GM13976 (cell line): ENCODE results near the gene ENKD1.

Source experiments
- DNase-seq: peaks from one replicate; pipeline ENCODE4 v3.0.0; 2012; ENCODE audit warnings: low spot score
- CTCF ChIP-seq: IDR thresholded peaks from 2 replicates; pipeline ENCODE4 v1.5.1; 2012; ENCODE audit warnings: borderline replicate concordance, mild to moderate bottlenecking; ENCODE audit not compliant: insufficient read depth; ENCODE audit errors: extremely low read depth, missing control alignments, control extremely low read depth
- in situ Hi-C: fragments of 300-500 bp; cut with MboI; formaldehyde crosslinking; loops from one replicate; pipeline ENCODE4 v1.12.0; 2022; ENCODE audit warnings: low sequenced_read_pairs, mixed read lengths, inconsistent platforms; ENCODE audit not compliant: unreplicated experiment

Gene ENKD1

GRCh38 chr16:67675579-67675935 lies 9.0 kb upstream of the ENKD1 start:
- no peak for TF ChIP-seq CTCF
- in situ Hi-C loops = loop anchor here (10.0 to 25.0 kb wide), 2 partner anchors 249 to 362 kb away; no protein-coding TSS in a partner anchor
- peak; percentile 13 for DNase-seq

GRCh38 chr16:67674851-67675578 lies 8.5 kb upstream of the ENKD1 start:
- in situ Hi-C loops = loop anchor here (10.0 to 25.0 kb wide), 2 partner anchors 250 to 362 kb away; no protein-coding TSS in a partner anchor
- no peak for TF ChIP-seq CTCF
- peak; percentile 22 for DNase-seq

- no peak for TF ChIP-seq CTCF
- DNase-seq = peak; percentile 17
- in situ Hi-C loops = loop anchor here (10.0 kb wide), 1 partner anchor 251 kb away; no protein-coding TSS in a partner anchor
These were observed 7.4 kb upstream of the ENKD1 start for GRCh38 chr16:67673712-67674580.

- TF ChIP-seq CTCF = peak; percentile 86
- DNase-seq = peak; percentile 88
- in situ Hi-C loops = loop anchor here (10.0 kb wide), 1 partner anchor 252 kb away; no protein-coding TSS in a partner anchor
These were observed 6.5 kb upstream of the ENKD1 start for GRCh38 chr16:67672739-67673662.

GRCh38 chr16:67672306-67672705 lies 5.8 kb upstream of the ENKD1 start:
- in situ Hi-C loops = loop anchor here (10.0 kb wide), 1 partner anchor 252 kb away; no protein-coding TSS in a partner anchor
- no peak for TF ChIP-seq CTCF

More at GRCh38 chr16:67672306-67672705, 5.8 kb upstream of the ENKD1 start:
- DNase-seq = no peak
